ENCODE measurements around the gene JPH3. TPM values are rescaled to one million over a fixed set of nuclear protein-coding genes. Genes with fewer than 3 reads are reported as not detected.

Gene JPH3
- total and polyA plus RNA-seq, 2 donors: 0.05 to 0.09 TPM

DNA sequence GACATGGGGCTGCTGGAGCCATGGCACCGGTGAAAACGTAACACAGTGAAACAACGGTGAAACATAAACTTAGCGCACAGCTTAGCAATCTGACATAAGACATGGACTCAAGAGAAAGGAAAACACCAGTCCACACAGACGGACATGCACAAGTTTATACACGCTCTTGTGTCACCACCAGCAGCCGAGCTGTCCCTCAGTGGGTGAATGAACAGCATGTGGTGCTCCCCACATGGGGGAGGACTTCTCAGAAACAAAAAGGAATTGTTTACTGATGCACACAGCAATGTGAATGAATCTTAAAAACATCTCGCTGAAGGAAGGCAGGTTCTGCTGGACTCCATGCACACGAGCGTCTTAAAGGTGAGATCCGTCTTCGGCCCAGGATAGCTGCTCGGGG lies 129.3 kb downstream of the JPH3 start:
- no peaks in the 10 kb centered on the region for H3K4me1 ChIP-seq (ENCODE audit: control insufficient read depth in 2 of 2, insufficient read depth in 2 of 2, low read length in 2 of 2)
- DNase-seq (ENCODE audit: low read depth in 6 of 9, low spot score in 9 of 9): no peak
- peaks cover 42 to 68% of the 10 kb centered on the region in 2 donors for H3K36me3 ChIP-seq (ENCODE audit: control insufficient read depth in 2 of 2, insufficient read depth in 2 of 2, low read length in 1 of 2)
- H3K4me3 ChIP-seq (ENCODE audit: low read length in 2 of 2): no peak overlapping the region
- H3K27ac ChIP-seq (ENCODE audit: low read depth in 1 of 2, low read length in 1 of 2): no peak overlapping the region
- 97% methylated on average over 13 of the region's 13 CpGs for WGBS
- H3K27me3 ChIP-seq (ENCODE audit: control insufficient read depth in 2 of 2, insufficient read depth in 1 of 2, low read length in 1 of 2): no peaks in the 10 kb centered on the region
- no peaks in the 10 kb centered on the region for H3K9me3 ChIP-seq (ENCODE audit: control insufficient read depth in 2 of 2, insufficient read depth in 1 of 2, low read length in 1 of 2)

DNA sequence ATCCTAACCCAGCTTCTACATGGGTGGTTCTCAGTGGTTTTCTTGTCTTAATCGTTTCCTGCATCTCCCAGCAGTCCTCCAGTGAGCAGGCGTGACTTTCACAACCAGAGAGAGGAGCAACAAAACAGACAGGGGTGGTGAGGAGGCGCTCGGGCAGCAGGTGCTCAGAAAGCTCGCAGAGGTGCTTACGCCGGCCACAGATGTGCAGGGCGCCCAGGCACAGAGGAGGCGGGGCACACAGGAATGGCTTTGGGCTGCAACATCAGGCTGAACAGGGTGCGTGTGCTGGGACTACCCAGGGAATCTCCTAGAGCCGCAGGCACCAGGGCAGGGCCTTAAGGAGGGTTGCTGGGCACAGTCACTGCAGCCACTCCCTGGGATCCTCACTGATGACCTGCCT lies 130.9 kb downstream of the JPH3 start:
- peak in 2 of 9 donors; percentile 18 to 40 for DNase-seq (ENCODE audit: low read depth in 6 of 9, low spot score in 9 of 9)
- Histone ChIP-seq H3K4me1 (ENCODE audit: control insufficient read depth in 2 of 2, insufficient read depth in 2 of 2, low read length in 2 of 2) (no peaks in the 10 kb centered on the region), H3K27me3 (ENCODE audit: control insufficient read depth in 2 of 2, insufficient read depth in 1 of 2, low read length in 1 of 2) (no peaks in the 10 kb centered on the region), H3K4me3 (ENCODE audit: low read length in 2 of 2) (no peak overlapping the region), H3K36me3 (ENCODE audit: control insufficient read depth in 2 of 2, insufficient read depth in 2 of 2, low read length in 1 of 2) (peaks cover 41 to 73% of the 10 kb centered on the region in 2 donors), H3K27ac (ENCODE audit: low read depth in 1 of 2, low read length in 1 of 2) (peak overlapping the region in 1 of 2 donors; percentile 18), H3K9me3 (ENCODE audit: control insufficient read depth in 2 of 2, insufficient read depth in 1 of 2, low read length in 1 of 2) (no peaks in the 10 kb centered on the region)
- 84% methylated on average over 11 of the region's 11 CpGs for WGBS

DNA sequence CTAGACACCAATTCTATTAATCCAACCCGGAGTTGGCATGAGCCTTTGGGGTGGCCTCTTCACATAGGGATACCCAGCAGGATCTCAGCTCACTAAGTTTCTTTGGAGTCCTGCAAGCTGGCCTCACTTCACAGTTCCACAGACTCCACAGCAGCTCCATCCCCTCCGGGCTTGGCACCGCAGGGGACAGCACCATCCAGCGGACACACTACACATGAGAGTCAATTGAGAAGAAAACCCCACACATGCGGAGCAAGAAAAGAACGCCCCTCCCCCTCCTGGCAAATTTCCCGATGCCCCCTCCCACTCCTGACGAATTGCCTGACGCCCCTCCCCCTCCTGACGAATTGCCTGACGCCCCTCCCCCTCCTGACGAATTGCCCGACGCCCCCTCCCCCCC lies 132.3 kb downstream of the JPH3 start:
- 95% methylated on average over 14 of the region's 14 CpGs for WGBS
- H3K4me3 ChIP-seq (ENCODE audit: low read length in 2 of 2): no peak overlapping the region
- H3K27ac ChIP-seq (ENCODE audit: low read depth in 1 of 2, low read length in 1 of 2): no peak overlapping the region
- no peaks in the 10 kb centered on the region for H3K4me1 ChIP-seq (ENCODE audit: control insufficient read depth in 2 of 2, insufficient read depth in 2 of 2, low read length in 2 of 2)
- H3K36me3 ChIP-seq (ENCODE audit: control insufficient read depth in 2 of 2, insufficient read depth in 2 of 2, low read length in 1 of 2): peaks cover 36 to 70% of the 10 kb centered on the region in 2 donors
- H3K9me3 ChIP-seq (ENCODE audit: control insufficient read depth in 2 of 2, insufficient read depth in 1 of 2, low read length in 1 of 2): no peaks in the 10 kb centered on the region
- DNase-seq (ENCODE audit: low read depth in 6 of 9, low spot score in 9 of 9): no peak
- H3K27me3 ChIP-seq (ENCODE audit: control insufficient read depth in 2 of 2, insufficient read depth in 1 of 2, low read length in 1 of 2): no peaks in the 10 kb centered on the region

DNA sequence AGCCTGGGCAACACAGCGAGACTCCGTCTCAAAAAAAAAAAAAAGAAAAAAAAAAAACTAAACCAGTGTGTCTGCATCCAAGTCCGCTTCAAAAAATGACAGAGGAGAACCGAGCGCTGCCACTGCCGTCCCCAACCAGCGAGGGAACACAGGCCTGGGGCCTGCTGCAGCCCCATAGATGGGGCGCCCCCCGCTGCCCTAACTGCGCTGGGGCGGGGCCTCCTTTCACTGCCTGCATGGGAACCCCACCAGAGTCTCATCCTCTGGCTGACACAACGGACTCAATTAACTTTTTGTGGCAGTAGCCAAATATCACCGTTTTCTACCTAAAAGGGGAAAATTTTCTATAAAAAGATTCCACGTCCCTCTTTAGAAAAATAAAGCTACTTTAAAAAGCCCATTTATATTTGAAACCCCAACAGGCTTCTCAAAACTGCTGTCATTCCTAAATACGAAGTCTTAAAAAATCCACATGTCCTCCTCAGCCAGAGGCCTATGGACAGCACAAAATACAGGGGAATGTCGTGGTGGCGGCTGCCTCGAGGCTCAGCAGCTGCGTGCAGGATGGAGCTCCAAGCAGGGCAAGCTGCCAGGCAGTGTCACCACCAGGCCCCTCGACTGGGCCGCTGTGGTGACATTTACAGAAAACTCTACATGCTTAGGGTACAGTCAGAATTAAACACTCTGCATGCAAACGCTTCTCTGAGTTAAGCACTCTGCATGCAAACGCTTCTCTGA lies 133.1 kb downstream of the JPH3 start:
- peaks cover 40 to 70% of the 10 kb centered on the region in 2 donors for H3K36me3 ChIP-seq (ENCODE audit: control insufficient read depth in 2 of 2, insufficient read depth in 2 of 2, low read length in 1 of 2)
- H3K27me3 ChIP-seq (ENCODE audit: control insufficient read depth in 2 of 2, insufficient read depth in 1 of 2, low read length in 1 of 2): no peaks in the 10 kb centered on the region
- no peak overlapping the region for H3K4me3 ChIP-seq (ENCODE audit: low read length in 2 of 2)
- no peak overlapping the region for H3K27ac ChIP-seq (ENCODE audit: low read depth in 1 of 2, low read length in 1 of 2)
- DNase-seq (ENCODE audit: low read depth in 6 of 9, low spot score in 9 of 9): no peak
- H3K9me3 ChIP-seq (ENCODE audit: control insufficient read depth in 2 of 2, insufficient read depth in 1 of 2, low read length in 1 of 2): no peaks in the 10 kb centered on the region
- 96% methylated on average over 23 of the region's 23 CpGs for WGBS
- H3K4me1 ChIP-seq (ENCODE audit: control insufficient read depth in 2 of 2, insufficient read depth in 2 of 2, low read length in 2 of 2): no peaks in the 10 kb centered on the region

DNA sequence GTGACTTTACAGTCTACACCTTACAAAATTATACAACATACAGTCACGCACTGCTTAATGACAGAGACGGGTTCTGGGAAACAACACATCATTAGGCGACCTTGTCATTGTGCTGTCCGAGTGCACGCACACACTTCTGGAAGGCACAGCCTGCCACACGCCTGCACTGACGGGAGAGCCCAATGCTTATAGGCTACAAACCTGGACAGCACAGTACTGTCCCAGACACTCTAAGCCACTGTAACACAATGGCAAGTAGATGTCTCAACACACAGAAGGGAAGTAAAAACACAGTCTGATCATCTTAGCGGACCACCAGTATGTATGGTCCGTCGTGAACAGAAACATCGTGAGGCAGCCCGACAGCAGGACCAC lies 133.7 kb downstream of the JPH3 start:
- H3K27ac ChIP-seq (ENCODE audit: low read depth in 1 of 2, low read length in 1 of 2): no peak overlapping the region
- peaks cover 42 to 71% of the 10 kb centered on the region in 2 donors for H3K36me3 ChIP-seq (ENCODE audit: control insufficient read depth in 2 of 2, insufficient read depth in 2 of 2, low read length in 1 of 2)
- H3K4me3 ChIP-seq (ENCODE audit: low read length in 2 of 2): no peak overlapping the region
- H3K4me1 ChIP-seq (ENCODE audit: control insufficient read depth in 2 of 2, insufficient read depth in 2 of 2, low read length in 2 of 2): no peaks in the 10 kb centered on the region
- H3K9me3 ChIP-seq (ENCODE audit: control insufficient read depth in 2 of 2, insufficient read depth in 1 of 2, low read length in 1 of 2): no peaks in the 10 kb centered on the region
- WGBS: 96% methylated on average over 12 of the region's 12 CpGs
- DNase-seq (ENCODE audit: low read depth in 6 of 9, low spot score in 9 of 9): no peak
- H3K27me3 ChIP-seq (ENCODE audit: control insufficient read depth in 2 of 2, insufficient read depth in 1 of 2, low read length in 1 of 2): no peaks in the 10 kb centered on the region

DNA sequence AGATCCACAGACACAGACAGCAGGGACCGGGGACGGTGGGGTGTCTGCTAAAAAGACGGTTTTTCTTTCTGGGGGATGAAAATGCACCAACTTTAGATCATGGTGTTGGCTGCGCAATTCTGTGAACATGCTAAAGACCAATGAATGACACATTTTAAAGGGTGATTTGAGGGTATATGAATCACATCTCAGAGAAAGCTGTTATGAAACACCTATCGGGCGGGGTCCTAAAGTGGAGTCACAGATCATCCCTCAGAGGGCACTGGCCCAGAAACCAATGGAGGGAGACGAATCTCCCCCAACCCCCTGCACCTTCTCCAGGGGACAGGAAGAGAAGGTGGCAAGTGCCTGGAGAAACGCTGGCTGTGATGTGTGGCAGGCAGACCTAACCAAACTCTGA lies 137.5 kb downstream of the JPH3 start:
- DNase-seq (ENCODE audit: low read depth in 6 of 9, low spot score in 9 of 9): no peak
- 97% methylated on average over 8 of the region's 8 CpGs for WGBS
- H3K27ac ChIP-seq (ENCODE audit: low read depth in 1 of 2, low read length in 1 of 2): no peak overlapping the region
- H3K36me3 ChIP-seq (ENCODE audit: control insufficient read depth in 2 of 2, insufficient read depth in 2 of 2, low read length in 1 of 2): peaks cover 49 to 64% of the 10 kb centered on the region in 2 donors
- no peaks in the 10 kb centered on the region for H3K4me1 ChIP-seq (ENCODE audit: control insufficient read depth in 2 of 2, insufficient read depth in 2 of 2, low read length in 2 of 2)
- H3K9me3 ChIP-seq (ENCODE audit: control insufficient read depth in 2 of 2, insufficient read depth in 1 of 2, low read length in 1 of 2): no peaks in the 10 kb centered on the region
- H3K4me3 ChIP-seq (ENCODE audit: low read length in 2 of 2): no peak overlapping the region
- no peaks in the 10 kb centered on the region for H3K27me3 ChIP-seq (ENCODE audit: control insufficient read depth in 2 of 2, insufficient read depth in 1 of 2, low read length in 1 of 2)

DNA sequence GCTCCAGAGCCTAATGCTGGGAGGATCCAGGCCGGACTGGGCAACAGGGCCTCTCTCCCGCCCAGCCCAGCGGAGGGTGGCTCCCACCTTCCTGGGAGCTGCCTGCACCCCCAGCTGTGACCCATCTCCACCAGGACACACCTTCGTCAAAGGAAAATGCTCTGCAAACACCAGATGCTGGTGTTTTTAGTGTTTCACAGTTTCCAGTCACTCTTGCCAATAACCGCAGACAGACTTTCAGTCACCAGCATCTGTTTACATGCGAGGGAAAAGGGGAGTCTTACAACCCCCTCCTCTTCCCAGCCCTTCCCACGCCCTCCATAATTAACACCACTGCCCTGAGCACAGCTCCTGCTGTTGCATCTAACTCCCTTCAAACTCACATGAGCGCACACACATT lies 138.1 kb downstream of the JPH3 start:
- no peak overlapping the region for H3K4me3 ChIP-seq (ENCODE audit: low read length in 2 of 2)
- WGBS: 98% methylated on average over 8 of the region's 8 CpGs

DNA sequence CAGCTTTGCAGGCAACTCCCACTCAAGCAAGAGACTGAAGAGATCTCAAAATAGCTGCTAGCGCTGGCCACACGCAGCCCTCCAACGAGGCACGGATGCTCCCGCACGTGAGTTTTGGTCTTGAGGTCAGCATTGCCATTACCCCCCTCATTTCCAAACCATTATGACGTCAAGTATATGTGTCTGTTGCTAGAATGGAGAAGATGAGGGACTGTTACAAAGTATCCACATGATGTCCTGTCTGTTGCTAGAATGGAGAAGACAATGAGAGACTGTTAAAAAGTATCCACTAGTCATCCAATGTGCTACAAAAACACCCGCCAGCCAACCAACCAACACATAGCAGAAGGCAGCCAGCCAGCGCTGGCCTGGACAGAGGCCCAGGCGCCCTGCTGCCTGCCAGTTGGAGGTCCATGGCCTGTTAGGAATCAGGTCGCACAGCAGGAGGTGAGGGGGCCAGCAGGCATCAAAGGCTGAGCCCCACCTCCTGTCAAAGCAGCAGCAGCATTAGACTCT lies 138.7 kb downstream of the JPH3 start:
- H3K9me3 ChIP-seq (ENCODE audit: control insufficient read depth in 2 of 2, insufficient read depth in 1 of 2, low read length in 1 of 2): no peaks in the 10 kb centered on the region
- no peak overlapping the region for H3K27ac ChIP-seq (ENCODE audit: low read depth in 1 of 2, low read length in 1 of 2)
- no peaks in the 10 kb centered on the region for H3K27me3 ChIP-seq (ENCODE audit: control insufficient read depth in 2 of 2, insufficient read depth in 1 of 2, low read length in 1 of 2)
- H3K4me3 ChIP-seq (ENCODE audit: low read length in 2 of 2): no peak overlapping the region
- no peak for DNase-seq (ENCODE audit: low read depth in 6 of 9, low spot score in 9 of 9)
- H3K4me1 ChIP-seq (ENCODE audit: control insufficient read depth in 2 of 2, insufficient read depth in 2 of 2, low read length in 2 of 2): no peaks in the 10 kb centered on the region
- 98% methylated on average over 11 of the region's 11 CpGs for whole genome bisulfite sequencing
- peaks cover 54 to 67% of the 10 kb centered on the region in 2 donors for H3K36me3 ChIP-seq (ENCODE audit: control insufficient read depth in 2 of 2, insufficient read depth in 2 of 2, low read length in 1 of 2)

More for the DNA sequence above, 138.1 kb downstream of the JPH3 start:
- H3K27ac ChIP-seq (ENCODE audit: low read depth in 1 of 2, low read length in 1 of 2): no peak overlapping the region
- no peaks in the 10 kb centered on the region for H3K9me3 ChIP-seq (ENCODE audit: control insufficient read depth in 2 of 2, insufficient read depth in 1 of 2, low read length in 1 of 2)
- no peaks in the 10 kb centered on the region for H3K27me3 ChIP-seq (ENCODE audit: control insufficient read depth in 2 of 2, insufficient read depth in 1 of 2, low read length in 1 of 2)
- H3K4me1 ChIP-seq (ENCODE audit: control insufficient read depth in 2 of 2, insufficient read depth in 2 of 2, low read length in 2 of 2): no peaks in the 10 kb centered on the region
- peaks cover 53 to 67% of the 10 kb centered on the region in 2 donors for H3K36me3 ChIP-seq (ENCODE audit: control insufficient read depth in 2 of 2, insufficient read depth in 2 of 2, low read length in 1 of 2)
- no peak for DNase-seq (ENCODE audit: low read depth in 6 of 9, low spot score in 9 of 9)

DNA sequence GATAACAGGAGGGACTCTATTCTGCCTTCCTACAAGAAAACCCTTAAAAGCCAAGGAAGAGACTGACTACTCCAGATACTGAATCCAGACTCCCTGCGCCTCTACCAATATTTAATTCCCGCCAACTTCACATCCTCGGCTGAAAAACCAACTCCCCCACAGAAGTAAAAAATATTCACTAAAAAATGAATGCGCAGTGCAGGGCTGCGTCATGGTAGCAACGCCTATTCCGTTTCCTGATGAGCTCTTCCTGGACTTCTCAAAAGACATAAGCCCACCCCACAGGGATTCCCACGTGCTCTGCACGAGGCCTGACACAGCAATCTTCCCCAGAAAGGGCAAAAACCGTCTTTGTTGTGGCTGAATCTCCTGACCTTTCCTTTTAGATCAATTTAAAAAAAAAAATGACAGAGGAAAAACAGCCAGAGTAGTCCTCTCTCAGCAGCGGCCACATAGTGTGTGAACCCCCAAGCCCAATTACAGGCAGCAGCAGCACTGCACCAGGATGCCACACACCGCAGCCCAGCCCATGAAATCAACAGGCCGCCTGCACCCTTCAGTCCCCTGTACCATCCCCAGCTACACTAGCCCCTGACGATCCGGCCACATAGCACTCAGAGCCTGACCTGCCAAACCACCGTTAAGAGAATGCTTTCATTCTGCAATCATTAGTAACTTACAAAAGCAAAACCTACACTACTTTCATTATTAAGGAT lies 139.6 kb downstream of the JPH3 start:
- H3K4me1 ChIP-seq (ENCODE audit: control insufficient read depth in 2 of 2, insufficient read depth in 2 of 2, low read length in 2 of 2): no peaks in the 10 kb centered on the region
- no peak overlapping the region for H3K27ac ChIP-seq (ENCODE audit: low read depth in 1 of 2, low read length in 1 of 2)
- H3K27me3 ChIP-seq (ENCODE audit: control insufficient read depth in 2 of 2, insufficient read depth in 1 of 2, low read length in 1 of 2): no peaks in the 10 kb centered on the region
- no peak overlapping the region for H3K4me3 ChIP-seq (ENCODE audit: low read length in 2 of 2)
- peaks cover 58 to 68% of the 10 kb centered on the region in 2 donors for H3K36me3 ChIP-seq (ENCODE audit: control insufficient read depth in 2 of 2, insufficient read depth in 2 of 2, low read length in 1 of 2)
- DNase-seq (ENCODE audit: low read depth in 6 of 9, low spot score in 9 of 9): no peak
- 97% methylated on average over 16 of the region's 16 CpGs for WGBS
- no peaks in the 10 kb centered on the region for H3K9me3 ChIP-seq (ENCODE audit: control insufficient read depth in 2 of 2, insufficient read depth in 1 of 2, low read length in 1 of 2)

Data from thymus (tissue), 11 donors.